GM12875 (cell line): ENCODE data around the gene NWD2.

Source experiments
- H3K4me3 ChIP-seq: one replicate; pipeline ENCODE4 v1.5.1; 2011; ENCODE audit warnings: low read depth, low read length, control low read depth
- CTCF ChIP-seq: IDR thresholded peaks from 2 replicates; pipeline ENCODE4 v1.5.1; 2011; ENCODE audit warnings: low read depth, mild to moderate bottlenecking, control low read depth, inconsistent platforms, low read length, moderate library complexity, borderline replicate concordance; ENCODE audit not compliant: insufficient read depth

NWD2 gene

GRCh38 chr4:37464373-37465128, 220.0 kb downstream of the NWD2 start:
- no peak for TF ChIP-seq CTCF
- H3K4me3 ChIP-seq, result no peak overlapping the region

- no peak for TF ChIP-seq CTCF
- no peak overlapping the region for H3K4me3 ChIP-seq
Observed at GRCh38 chr4:37465296-37465695, 220.8 kb downstream of the NWD2 start.

DNA sequence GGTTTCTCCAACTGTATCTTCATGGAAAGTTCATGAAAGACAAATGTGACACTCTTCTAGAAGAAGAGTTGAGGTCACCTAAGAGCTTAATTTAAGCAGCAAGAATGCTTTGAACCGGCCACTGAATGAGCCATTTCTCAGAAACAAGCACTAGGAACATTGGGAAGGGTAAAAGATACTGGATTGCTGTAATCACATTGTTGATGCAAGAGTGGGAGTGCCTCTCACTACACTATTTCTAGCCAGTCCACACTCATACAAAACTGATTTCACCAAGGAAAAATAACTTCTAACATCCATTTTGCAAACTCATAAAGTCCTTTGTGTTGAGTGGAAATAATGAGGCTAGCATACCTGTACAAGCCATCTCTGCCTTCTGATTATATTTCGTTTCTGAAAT, 221.3 kb downstream of the NWD2 start:
- no peak overlapping the region for H3K4me3 ChIP-seq
- TF ChIP-seq CTCF, result no peak

DNA sequence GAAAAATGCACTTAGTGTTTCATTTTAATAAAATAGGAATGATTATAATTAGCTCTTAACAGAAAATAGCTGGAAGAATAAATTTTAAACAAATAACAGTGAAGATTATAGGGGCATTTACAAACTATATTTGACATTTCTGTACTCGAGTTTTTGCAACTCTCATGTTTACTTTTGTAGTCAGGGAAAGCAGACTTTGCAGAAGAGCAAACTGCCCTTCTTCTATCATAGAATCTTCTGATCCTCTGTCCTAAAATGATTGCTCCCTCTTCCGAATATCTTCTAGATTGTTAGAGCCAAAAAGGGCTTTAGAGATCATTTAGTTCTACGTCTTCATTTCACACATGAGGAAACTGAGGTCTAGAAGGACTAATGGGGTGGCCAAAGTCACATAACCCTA, 222.7 kb downstream of the NWD2 start:
- no peak for TF ChIP-seq CTCF
- no peak overlapping the region for H3K4me3 ChIP-seq

- no peak overlapping the region for H3K4me3 ChIP-seq
Observed at GRCh38 chr4:37467824-37468223, 223.3 kb downstream of the NWD2 start.

GRCh38 chr4:37469286-37469685, 224.7 kb downstream of the NWD2 start:
- no peak overlapping the region for H3K4me3 ChIP-seq
- no peak for TF ChIP-seq CTCF

More at GRCh38 chr4:37467824-37468223, 223.3 kb downstream of the NWD2 start:
- TF ChIP-seq CTCF, result no peak

GRCh38 chr4:37470245-37470644, 225.7 kb downstream of the NWD2 start:
- no peak overlapping the region for H3K4me3 ChIP-seq
- no peak for TF ChIP-seq CTCF
